Peyer's patch (tissue), 4 donors: ENCODE data around the gene AGER.

Experiments
- POLR2A ChIP-seq, 2 donors: fragments of 450-650 bp; IDR thresholded peaks; one replicate each; pipeline ENCODE4 v1.5.1; 2017; ENCODE audit warnings: antibody characterized with exemption in 2 of 2, mild to moderate bottlenecking in 2 of 2, moderate library complexity in 2 of 2
- TF ChIP-seq, protein P1 (sequence below), 6 experiments: fragments of 450-650 bp in 4 of 6; fragments of 200-600 bp in 2 of 6; sonication (generic) in 1 of 6; IDR thresholded peaks; one replicate each; pipeline ENCODE4 v1.5.1; 2017 to 2019; ENCODE audit warnings: antibody characterized with exemption in 6 of 6, mild to moderate bottlenecking in 3 of 6, moderate library complexity in 1 of 6

DNA sequence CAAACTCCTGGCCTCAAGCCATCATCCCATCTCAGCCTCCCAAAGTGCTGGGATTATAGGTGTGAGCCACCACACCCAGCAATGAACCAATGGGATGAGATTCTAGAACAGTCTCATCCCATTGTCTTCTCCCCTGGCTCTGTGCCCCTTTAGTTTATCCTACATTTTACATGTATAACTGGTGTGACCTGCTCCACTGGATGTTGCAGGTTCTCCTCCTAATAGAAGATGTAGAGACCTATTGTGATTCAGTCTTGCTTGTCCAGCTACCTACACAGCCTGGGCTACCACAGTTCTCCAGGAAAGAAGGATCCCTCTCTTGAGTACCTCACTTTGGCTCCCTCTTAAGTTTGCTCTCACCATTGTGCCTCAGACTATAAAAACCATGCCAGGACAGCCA lies 51.9 kb downstream of the AGER start:
- TF ChIP-seq, protein P1, sequence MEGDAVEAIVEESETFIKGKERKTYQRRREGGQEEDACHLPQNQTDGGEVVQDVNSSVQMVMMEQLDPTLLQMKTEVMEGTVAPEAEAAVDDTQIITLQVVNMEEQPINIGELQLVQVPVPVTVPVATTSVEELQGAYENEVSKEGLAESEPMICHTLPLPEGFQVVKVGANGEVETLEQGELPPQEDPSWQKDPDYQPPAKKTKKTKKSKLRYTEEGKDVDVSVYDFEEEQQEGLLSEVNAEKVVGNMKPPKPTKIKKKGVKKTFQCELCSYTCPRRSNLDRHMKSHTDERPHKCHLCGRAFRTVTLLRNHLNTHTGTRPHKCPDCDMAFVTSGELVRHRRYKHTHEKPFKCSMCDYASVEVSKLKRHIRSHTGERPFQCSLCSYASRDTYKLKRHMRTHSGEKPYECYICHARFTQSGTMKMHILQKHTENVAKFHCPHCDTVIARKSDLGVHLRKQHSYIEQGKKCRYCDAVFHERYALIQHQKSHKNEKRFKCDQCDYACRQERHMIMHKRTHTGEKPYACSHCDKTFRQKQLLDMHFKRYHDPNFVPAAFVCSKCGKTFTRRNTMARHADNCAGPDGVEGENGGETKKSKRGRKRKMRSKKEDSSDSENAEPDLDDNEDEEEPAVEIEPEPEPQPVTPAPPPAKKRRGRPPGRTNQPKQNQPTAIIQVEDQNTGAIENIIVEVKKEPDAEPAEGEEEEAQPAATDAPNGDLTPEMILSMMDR (IDR thresholded peaks at IDR 0.05), result no peak
- TF ChIP-seq POLR2A (IDR thresholded peaks at IDR 0.05), result no peak
